HG02610 (cell line): ENCODE results near the gene ITIH3.

Experiments used
- ATAC-seq: cut with Tn5 transposase; IDR thresholded peaks from one replicate; pipeline ENCODE4 v1.9.1; 2021; ENCODE audit warnings: mild to moderate bottlenecking, moderate library complexity; ENCODE audit not compliant: unreplicated experiment

The ITIH3 gene

DNA sequence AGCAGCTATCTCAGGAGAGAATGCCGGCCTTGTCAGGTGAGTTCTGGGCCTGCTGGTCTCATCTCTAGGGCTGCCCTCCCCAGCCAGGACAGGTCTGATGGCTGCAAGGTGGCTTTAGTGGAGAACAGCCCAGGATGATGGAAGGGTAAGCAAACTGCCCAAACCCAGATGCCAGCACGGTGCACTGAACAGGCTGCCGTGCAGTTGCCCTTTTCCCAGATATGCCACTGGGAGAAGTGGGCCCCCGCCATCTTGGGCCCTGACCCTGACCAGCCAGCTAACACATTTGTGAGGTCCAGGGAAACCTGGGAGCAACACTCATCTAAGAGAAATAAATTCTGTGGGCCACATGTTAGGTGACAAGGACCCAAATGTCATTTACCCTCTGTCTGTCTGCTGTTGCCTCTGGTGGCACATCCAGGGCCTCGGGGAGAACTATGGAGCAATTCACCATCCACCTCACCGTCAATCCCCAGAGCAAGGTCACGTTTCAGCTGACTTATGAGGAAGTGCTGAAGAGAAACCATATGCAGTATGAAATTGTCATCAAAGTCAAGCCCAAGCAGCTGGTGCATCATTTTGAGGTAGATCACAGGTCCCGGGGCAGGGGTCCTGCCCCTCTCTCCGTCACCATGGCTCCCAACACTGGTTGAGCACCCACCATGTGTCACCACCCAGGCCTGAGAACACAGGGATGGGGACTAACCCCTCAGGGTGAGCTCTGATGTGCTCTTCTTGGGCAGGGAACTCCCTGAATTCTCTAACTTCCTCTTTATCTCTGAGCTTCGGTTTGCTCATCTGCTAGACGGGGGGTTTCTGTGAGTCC is 15.4 kb upstream of the ITIH3 start:
- peak; percentile 86 for ATAC-seq

DNA sequence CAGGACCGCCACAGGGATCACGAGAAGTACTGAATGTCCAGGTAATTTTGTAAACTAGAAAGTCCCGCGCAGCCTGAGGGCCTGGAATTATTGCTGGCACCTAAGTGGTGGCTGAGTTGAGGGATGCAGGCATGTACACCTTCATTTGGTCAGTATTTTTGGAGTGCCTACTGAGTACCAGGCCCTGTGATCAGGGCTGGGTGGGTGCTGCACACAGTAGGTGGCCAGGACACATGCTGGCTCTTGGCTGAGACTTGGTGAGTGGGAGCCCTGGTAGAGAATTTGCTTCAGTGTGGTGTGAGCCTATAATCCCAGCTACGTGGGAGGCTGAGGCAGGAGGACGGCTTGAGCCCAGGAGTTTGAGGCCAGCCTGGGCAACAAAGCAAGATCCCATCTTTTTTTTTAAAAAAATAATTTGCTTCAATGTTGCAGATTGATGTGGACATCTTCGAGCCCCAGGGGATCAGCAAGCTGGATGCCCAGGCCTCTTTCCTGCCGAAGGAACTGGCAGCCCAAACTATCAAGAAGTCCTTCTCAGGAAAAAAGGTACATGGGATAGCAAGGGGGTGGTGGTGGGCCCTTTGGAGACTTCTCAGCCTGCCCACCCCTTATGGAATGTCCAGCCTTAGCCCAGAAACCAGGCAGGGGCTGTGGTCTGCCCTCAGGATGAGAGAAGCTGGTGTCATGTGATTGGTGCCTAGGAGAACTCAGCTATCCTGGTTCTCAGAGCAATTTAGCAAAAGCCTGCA is 14.6 kb upstream of the ITIH3 start:
- ATAC-seq: no peak

DNA sequence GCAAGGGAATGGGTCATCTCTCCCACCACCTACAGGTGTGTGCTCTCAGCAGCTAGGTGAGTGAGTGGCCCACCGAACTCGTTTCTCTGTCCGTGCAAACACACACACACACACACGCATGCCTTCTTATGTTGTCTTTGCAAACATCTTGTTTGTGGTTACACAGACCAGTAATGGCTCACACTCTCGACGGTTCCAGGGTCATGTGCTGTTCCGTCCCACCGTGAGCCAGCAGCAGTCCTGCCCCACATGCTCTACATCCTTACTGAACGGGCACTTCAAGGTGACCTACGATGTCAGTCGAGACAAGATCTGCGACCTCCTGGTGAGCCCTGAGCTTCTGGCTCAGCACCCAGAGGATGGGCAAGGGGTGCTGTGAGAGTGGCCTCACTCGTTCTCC is 12.9 kb upstream of the ITIH3 start:
- no peak for ATAC-seq

DNA sequence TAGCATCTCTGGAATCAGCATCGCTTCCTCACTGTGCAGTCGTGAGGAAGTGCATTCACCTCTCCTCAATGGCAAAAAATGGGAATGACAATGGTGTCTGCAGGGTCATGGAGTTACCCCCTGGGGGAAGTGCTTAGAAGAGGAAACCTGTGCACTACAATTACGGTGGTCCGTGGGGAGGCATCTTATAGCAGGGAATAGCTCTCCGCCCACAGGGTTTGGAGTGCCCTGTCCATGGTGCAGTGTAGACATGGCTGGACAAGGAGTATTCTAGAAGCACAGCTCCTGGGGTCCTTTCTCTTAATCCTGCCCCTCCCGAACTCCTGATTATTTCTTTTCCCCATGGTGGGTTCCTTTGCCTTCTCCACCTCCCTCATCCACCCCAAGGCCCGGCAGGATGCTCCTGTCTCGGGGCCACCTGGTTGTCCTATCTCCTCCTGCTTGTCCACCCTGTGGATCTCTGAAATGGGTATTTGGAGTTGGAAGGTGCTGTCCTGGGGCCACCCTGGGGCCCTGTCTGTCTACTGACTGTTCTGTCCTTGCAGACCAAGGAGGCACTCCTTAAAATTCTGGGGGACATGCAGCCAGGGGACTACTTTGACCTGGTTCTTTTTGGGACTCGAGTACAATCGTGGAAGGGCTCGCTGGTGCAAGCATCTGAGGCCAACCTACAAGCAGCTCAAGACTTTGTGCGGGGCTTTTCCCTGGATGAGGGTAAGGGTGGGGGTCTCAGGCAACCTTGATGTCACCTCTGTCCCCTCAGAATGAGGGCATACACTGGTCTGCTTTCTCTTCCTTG is 12.0 kb upstream of the ITIH3 start:
- no peak for ATAC-seq

DNA sequence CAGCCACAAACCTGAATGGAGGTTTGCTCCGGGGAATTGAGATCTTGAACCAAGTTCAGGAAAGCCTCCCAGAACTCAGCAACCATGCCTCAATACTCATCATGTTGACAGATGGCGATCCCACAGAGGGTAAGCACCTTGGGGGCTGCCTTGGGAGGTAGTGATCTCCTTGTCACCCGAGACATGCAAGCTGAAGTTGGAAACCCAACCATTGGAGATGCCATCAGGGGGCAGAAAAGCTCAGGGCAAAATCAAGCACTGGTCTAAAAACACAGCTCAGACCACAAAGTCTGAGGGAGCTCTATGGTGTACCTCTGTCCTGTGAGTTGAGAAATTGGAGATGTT is 11.4 kb upstream of the ITIH3 start:
- no peak for ATAC-seq

- ATAC-seq: no peak
Observed at GRCh38 chr3:52784021-52784621, 10.5 kb upstream of the ITIH3 start.

GRCh38 chr3:52784931-52785590 is 9.5 kb upstream of the ITIH3 start:
- no peak for ATAC-seq

DNA sequence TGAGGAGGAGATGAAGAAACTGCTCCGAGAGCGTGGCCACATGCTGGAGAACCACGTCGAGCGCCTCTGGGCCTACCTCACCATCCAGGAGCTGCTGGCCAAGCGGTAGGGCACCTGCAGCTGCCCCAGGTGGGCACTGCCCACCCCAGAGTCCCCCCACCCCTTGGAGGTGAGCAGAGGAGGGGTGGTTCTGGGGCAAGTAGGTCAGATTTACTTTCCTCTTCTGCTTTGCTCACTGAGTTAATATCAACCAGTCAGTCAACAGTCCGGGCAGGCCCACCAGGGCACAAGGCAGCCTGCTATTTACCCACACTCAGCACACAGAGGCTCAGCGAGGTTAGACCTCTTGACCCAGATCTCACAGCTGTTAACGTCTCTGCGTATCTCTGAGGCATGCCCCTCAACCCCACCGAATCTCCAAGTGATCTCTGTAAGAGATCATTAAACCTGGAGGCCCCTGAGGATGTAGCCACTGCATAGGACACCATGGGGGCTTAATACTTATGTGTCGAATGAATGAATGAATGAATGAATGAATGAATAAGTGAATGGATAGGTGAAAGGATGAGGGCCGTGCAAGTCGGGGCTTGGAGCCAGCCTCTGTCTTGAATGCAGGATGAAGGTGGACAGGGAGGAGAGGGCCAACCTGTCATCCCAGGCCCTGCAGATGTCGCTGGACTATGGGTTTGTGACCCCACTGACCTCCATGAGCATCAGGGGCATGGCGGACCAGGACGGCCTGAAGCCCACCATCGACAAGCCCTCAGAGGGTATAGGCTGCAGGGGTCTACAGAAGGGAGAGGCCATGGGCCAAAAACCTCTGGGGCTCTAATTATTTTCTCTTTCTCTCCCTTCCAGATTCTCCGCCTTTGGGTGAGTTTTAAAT is 8.0 kb upstream of the ITIH3 start:
- no peak for ATAC-seq

DNA sequence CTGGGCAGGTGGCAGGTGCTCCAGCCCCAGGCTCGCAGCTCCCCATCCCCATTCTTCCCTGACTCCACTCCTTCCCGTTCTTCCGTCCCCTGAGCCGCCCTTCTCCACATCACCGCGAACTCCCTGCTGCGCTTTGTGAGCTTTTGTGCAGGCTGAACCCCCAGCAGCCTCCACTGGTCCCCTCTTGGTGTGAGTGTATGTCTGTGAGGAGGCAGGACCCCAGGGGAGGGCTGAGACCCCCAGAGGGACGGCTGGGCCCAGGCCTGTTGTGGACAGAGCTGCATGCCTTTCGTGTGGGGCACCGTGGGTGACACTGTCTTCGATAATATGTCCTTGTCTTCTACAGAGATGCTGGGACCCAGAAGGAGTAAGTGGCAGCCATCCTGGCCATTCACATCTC is 7.3 kb upstream of the ITIH3 start:
- ATAC-seq: no peak

- no peak for ATAC-seq
Observed at GRCh38 chr3:52787672-52788625, 6.6 kb upstream of the ITIH3 start.

- ATAC-seq: no peak
Observed at GRCh38 chr3:52788890-52789745, 5.5 kb upstream of the ITIH3 start.

DNA sequence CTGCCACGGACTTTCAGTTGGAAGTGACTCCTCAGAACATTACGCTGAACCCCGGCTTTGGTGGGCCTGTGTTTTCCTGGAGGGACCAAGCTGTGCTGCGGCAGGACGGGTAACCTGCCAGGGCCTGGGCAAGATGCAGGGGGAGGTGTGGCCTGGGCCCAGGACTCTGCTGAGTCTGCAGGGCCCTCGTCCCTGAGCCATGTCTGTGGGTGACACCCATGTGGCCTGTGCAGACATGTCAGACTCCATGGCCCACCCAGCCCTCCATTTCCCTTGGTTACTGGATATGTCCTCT is 4.9 kb upstream of the ITIH3 start:
- no peak for ATAC-seq

DNA sequence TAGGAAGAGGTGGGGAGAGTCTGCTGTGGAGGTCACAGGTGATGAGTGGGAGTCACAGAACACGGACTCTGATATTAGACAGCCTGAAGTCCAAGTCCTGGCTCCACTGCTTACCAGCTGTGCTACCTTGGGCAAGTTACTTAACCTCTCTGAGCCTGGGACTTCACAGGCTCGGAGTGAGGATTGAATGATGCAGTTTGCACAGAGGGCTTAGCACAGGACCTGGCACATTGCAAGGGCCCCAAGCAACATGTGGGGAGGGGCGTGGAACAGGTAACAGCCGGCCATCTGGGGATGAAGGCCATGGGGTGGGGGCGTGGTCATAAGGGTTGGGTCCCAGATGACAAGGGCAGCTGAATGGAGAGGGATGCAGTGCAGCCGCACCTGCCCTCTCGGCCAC is 4.3 kb upstream of the ITIH3 start:
- ATAC-seq: no peak

- ATAC-seq: no peak
Observed at GRCh38 chr3:52790741-52791140, 3.9 kb upstream of the ITIH3 start.

- no peak for ATAC-seq
Observed at GRCh38 chr3:52791366-52791765, 3.2 kb upstream of the ITIH3 start.

GRCh38 chr3:52791928-52792327 is 2.7 kb upstream of the ITIH3 start:
- no peak for ATAC-seq

DNA sequence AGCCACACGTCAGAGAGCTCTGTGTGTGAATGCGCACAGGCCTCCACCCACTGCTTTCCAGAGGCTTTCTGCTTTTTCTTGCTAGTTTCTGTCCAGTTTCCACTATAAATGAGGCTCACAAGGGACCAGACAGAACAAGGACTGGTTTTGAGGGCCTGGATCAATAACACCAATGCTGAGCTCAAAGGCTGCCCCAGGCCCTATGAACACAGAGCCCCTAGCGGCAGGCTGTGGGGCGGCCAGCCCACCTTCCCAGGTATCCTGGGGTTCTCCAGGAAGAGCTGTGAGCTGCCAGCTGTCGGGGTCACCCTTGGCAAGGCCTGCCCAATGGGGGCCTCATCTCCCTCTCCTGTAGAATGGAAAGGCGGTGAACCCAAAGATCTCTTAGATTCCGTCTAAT is 2.2 kb upstream of the ITIH3 start:
- ATAC-seq: no peak
